Left colon (tissue), 2 donors: ENCODE results near the gene FLYWCH1. TPM values are rescaled to one million over a fixed set of nuclear protein-coding genes. Genes with fewer than 3 reads are reported as not detected.
A peak's percentile ranks its signal among the peaks of the same experiment; 100 is the strongest.
"Not testable (repeated sequence)": the region's sequence is repeated elsewhere in the genome, so short reads cannot be mapped to it uniquely, and the experiment has no call there.

ENCODE experiments used
- ATAC-seq: fragments of 200-7000 bp; cut with Tn5 transposase; one replicate; pipeline ENCODE4 v1.9.1; 2020; ENCODE audit warnings: mild to moderate bottlenecking, moderate library complexity
- DNase-seq, 2 donors: peaks; one replicate each; pipeline ENCODE4 v3.0.0-alpha.2; 2020
- intact Hi-C, 2 donors: fragments of 100-400 bp; cut with DNase I in 1 of 2; cut with micrococcal nuclease in 1 of 2; formaldehyde crosslinking; loops; one replicate each; pipeline versions ENCODE4 v1.11.2 to v1.14.0; 2022; cut with DNase I, micrococcal nuclease
- total RNA-seq, 2 donors: library from RNA; stranded (reverse); fragmentation: NEBNext Ultra II Directional; extraction: Animal tissue kit (Norgen Biotek cat#: 25700); gene quantifications; one replicate each; pipeline ENCODE4 v1.2.1, GENCODE V29; 2021
- donor health status: DM: no; HTN: no; CAD: no.
- donor health status: DM: yes; HTN: yes; CAD: no.

FLYWCH1 gene
- total RNA-seq, 2 donors from 2014 or later = 23.0 to 27.3 TPM

DNA sequence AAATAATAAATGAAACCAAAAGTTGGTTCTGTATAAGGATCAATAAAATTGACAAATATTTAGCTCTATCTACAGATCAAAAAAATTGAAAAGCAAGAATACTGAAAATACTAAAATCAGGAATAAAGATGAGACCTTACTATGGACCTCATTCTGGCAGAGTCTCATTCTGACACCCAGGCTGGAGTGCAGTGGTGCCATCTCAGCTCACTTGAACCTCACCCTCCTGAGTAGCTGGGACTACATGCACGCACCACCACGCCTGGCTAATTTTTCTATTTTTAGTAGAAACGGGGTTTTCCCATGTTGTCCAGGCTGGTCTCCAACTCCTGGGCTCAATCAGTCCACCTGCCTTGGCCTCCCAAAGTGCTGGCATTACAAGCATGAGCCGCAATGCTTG lies 30.3 kb downstream of the FLYWCH1 start:
- intact Hi-C loops = no loop called here
- no peak for DNase-seq
- no peak for ATAC-seq

DNA sequence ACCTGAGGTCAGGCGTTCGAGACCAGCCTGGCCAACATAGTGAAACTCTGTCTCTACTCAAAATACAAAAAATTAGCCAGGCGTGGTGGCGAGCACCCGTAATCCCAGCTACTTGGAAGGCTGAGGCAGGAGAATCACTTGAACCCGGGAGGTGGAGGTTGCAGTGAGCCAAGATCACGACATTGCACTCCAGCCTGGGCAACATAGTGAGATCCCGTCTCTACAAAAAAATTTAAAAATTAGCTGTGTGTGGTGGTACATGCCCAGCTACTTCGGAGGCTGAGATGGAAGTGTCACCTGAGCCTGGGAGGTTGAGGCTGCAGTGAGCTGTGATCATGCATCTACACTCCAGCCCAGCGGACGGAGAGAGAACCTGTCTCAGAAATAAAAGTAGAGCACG lies 32.0 kb downstream of the FLYWCH1 start:
- ATAC-seq, intact Hi-C loops, DNase-seq: not testable (repeated sequence)

DNA sequence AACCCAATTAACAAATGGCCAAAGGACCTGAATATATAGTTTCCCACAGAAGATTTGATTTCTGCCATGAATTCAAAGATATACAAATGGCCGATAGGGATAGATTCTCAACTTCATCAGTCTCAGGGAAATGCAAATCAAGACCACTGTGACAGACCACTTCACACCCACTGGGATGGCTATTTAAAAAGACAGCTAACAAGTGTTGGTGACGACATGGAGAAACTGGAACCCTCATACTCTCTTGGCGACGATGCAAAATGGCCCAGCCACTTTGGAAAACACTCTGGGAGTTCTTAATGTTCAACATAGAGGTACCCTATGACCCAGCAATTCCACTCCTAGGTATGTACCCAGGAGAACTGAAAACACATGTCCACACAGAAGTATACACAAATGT lies 34.9 kb downstream of the FLYWCH1 start:
- intact Hi-C loops = no loop called here
- ATAC-seq (no peak), DNase-seq (no peak)

DNA sequence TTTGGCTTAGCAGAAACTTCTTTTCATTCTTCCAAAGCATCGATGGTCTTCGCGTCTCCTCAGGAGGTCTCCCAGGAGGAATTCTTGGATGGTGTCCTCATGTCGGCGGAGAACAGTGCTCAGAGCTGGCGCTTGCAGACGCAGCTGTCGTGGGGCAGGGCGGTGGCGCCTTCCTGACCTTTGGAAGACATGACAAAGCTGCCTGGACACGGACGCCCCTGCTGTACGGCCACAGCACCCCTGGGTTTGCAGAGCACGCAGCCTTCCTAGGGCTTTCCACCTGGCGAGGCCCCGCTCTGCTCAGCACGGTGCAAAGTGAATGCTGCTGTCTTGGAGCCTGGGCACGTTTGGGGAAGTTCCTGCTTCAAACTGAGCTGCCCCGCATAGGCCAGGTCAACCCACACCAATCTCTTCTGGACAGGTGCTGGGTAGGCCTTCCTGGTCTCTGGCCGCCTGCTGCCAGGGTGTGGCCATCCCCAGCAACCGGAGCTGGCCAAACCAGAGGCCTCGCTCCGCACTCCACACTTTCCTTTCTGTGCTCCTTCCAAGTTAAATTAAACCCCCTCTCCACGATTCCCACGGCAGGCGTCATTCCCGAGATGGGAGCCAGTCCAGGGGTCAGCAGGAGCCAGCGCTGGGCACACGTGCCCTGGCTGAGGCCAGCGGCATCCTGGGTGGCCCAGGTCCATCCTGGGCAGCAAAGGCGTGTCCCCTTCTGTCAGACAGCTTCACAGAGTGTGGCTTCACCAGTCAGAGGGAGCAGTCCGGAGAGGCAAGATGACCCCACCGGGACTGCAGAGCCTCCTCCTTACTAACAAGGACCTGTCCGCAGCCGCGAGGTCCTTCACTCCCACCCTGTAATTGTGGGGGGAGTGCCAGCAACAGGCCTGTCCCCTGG lies 37.3 kb downstream of the FLYWCH1 start:
- no peak for DNase-seq
- intact Hi-C loops = no loop called here
- ATAC-seq = no peak

DNA sequence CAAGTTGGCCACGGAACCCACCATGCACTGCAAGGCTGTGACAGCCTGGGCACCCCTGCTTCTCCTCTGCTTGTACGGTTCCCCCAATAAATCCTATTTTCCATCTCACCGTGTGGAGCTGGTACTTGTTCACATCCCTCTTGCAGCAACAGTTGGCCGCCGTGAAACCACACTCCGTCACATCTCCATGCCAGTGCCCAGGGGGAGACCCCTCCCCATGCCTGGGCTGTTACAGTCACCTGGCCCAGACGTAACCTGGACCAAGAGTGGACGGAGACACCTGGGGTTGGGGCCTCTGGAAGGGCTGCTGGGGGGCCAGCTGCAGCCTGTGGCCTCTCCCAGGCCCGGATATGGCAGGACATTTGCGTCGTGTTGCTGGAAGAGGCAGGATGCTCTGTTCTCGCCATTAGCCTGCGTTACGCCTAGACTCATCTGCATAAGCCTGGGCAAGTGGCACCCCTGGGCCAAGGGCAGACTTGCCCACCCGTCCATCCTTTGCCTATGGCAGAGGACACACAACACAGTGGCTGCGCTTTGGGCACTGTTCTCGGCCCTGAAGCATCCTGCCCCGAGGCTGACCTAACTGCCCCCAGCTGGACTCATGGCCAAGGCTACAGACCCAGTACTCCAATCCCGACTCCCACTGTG lies 38.1 kb downstream of the FLYWCH1 start:
- ATAC-seq (no peak), DNase-seq (no peak)
- intact Hi-C loops = no loop called here

DNA sequence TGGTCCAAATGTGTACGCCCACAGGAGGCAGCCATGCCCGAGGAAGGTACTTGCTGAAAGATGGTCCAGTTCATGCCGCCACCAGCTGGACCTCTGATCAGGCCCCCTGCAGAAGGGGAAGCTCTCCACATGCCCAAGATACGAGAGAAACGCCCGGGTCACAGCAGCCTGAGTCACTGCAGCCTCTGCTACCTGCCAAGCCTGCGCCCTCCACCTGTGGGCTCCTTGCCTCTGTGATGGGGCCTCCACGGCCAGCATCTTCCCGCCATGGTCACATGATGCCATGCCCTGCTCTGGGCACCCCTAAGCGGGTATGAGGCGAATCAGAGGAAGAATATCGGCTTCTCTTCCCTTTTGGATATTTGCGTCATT lies 38.6 kb downstream of the FLYWCH1 start:
- DNase-seq = no peak
- intact Hi-C loops = no loop called here
- no peak for ATAC-seq

DNA sequence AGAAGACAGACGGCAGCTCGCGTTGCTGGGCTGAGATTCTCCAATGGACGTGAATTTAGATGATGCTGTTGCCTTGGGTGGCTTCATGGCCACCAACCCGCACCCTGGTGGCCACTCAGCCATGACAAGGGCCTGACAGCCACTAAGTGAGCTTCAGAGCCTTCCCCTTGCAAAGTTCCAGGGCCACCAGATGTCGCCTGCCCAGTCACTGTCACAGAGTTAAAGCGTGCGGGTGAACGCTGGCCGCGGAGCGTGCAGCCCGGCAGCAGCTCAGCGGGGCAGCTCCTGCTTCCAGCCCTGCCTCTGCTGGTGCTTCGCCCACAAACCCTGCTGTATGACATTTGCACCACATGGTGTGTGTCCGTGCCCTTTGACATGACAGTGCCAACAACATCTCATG lies 39.0 kb downstream of the FLYWCH1 start:
- no peak for DNase-seq
- ATAC-seq = no peak
- intact Hi-C loops = no loop called here

DNA sequence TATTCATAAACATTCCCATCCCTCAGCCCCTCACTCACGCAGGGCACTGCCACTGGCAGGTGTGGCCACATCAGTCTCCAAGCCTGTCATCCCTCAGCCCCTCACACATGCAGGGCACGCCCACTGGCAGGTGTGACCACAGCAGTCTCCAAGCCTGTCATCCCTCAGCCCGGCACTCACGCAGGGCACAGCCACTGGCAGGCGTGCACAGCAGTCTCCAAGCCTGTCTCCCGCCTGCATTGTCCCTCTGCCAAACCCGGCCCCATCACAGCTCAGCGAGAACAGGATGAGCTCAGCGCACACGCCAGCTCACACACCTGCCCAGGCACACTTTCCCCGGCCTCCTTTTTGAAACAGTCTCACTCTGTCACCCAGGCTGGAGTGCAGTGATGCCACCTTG lies 40.9 kb downstream of the FLYWCH1 start:
- ATAC-seq (peak; percentile 20), DNase-seq (no peak)
- intact Hi-C loops = no loop called here

DNA sequence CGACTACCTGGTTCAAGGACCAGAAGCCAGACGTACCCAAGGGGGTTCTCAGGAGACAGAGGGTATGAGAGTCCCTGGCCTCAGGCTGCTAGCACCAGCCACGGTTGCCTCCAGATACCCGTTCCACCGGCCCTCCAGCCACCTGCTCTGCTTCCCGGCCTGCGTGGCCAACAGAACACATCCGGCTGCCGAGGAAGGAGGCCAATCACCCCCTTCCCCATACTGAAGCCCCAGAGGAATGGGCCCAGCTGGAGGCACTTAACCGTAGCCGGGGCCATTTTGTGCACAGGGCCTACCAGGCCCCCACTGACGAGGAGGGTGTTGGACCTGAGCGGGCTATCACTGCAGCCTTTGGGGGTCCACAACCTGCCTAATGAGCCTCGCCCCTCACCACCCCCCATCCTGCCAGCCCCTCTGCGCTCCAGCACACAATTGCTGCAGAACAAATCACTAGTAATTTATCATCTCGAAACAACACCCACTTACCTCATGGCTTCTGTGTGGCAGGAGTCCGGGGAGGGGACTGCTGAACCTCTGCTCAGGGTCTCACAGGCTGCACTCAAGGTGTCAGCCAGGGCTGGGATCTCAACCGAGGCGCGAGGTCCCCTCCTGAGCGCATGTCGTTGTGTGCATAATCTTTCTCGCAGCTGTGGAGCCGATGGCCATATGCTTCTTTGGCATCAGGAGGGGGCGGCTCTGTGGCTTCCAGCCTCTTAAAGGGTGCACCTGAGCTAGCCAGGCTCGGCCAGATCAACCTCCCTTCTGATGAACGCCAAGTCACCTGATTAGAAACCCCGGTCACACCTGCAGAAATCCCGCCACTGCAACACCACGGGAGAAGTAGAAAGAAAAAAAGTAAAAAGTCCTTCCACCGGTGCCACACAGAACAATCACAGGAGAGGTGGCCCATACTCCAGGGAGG lies 42.2 kb downstream of the FLYWCH1 start:
- intact Hi-C loops = no loop called here
- DNase-seq (no peak), ATAC-seq (no peak)

DNA sequence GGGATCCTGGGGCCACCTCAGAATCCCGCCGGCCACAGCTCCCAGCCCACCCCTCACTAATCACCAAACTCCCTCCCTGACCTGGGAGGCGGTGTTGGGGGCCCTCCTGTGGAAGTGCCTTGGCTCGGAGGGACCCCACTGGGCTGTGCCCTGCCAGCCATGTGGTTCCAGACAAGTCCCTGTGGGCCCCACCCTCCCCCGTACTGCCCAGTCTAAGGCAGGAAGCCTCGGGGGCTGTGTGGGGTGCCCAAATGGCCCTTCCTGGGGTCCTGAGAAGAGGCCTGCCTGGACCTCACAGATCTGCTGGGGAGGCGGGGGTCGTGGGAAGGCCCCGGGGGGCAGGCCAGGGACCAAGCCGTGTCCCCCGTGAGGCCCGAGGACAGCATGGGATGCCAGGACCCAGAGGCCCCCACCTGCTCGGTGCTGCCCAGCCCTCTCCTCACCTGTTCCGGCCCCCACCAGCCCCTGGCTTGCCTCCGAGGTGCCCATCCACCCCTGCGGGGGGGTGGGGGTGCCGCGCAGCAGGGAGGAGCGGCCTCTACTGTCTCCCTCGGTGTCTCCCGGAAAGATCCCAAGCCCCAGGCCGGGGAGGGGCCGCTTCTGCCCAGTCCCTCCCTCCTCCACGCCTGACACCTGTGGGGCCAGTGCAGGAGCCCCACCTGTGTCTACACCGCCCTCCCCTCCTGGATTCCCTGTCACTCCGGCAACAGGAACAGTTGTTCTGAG lies 43.1 kb downstream of the FLYWCH1 start:
- intact Hi-C loops = no loop called here
- DNase-seq (peak; percentile 56 to 75), ATAC-seq (peak; percentile 85)

DNA sequence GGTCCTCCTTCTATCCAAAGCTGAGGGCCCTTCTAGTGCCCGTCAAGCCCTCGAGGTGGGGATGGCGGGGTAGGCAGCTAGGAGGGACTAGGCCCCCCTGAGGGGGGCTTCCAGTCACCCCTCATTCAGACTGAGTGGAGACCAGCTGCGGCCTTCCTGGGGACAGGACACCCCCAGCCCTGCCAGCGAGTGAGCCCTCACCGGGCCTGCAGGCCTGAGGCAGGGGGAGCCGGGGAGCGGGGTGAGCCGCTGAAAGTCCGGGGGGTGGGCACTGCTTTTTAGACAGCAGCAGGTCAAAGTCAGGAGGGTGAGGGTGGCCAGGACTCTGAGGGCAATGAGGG lies 43.7 kb downstream of the FLYWCH1 start:
- DNase-seq (no peak), ATAC-seq (no peak)
- intact Hi-C loops = no loop called here

DNA sequence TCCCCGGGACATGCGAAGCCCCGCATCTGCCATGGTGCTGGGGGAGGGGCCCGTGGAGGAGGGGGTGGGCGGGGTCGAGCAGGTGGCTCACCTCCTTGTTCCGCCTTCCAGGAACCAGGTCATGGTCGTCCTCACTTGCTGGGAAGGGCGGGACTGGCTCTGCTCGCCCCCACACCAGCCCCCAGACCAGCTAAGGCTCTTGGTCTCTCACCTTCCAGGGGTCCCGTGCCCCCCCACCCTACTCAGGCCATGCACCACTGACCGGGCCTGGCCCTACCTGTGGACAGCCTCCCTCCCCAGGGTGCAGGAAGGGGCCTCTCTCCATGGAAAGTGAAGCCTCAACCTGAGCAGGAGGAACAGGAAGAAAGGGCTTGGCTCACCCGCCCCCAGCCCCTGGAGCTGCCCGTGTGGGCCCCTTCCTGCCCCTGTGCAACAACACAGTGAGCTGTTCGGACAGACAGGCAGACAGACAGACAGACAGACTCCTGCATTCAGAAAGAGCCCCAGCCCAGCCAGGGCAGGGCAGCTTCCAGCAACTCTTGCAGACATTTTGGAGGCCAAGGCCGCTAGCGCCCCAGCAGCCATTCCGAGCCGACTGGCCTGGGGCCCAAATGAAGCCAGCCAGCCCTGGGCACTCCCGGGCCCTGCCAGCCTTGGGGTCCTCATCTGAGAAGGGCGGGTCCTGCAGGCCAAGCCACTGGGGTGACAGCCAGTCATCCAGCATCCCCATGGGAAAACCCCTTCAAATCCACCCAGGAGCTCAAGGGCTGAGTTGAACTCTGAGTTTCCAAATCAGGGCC lies 44.2 kb downstream of the FLYWCH1 start:
- DNase-seq = no peak
- ATAC-seq = peak; percentile 55
- intact Hi-C loops = no loop called here

DNA sequence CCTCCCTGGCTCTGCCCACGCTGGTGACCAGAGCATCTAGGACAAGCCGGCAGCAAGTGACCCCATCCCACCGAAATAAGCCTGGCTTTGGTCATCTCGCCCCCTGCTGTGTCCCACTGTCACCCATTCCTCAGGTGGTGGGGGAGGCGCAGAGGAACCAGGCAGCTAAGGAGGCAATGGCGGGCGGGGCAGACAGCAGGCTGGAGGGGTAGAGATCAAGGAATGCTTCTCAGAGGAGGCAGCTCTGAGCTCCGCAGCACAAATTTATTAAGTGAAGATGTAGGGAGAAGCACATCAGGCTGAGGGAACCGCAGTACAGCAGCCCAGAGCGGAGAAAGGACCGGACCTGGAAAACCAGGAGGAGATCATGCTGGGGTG lies 44.8 kb downstream of the FLYWCH1 start:
- ATAC-seq = no peak
- intact Hi-C loops = no loop called here
- no peak for DNase-seq

DNA sequence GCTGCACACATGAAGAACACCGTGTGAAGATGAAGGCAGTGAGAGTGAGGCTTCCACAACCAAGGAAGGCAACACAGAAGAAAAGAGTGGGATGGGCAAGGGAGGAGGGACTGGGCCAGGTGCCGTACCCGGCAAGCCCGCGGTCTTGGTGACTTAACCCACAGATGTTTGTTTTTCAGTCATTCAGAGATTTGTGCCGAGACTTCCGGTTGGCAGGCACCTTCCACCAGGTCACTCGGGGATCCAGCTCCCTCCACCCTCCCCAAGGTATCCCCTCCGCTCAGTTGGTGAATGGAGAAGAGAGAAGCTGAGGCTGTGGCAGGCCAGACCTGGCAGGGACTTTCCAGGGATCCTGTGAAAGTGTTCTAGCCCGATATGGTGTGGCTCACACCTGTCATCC lies 47.5 kb downstream of the FLYWCH1 start:
- peak; percentile 11 for ATAC-seq
- peak; percentile 19 to 24 for DNase-seq
- intact Hi-C loops = no loop called here

DNA sequence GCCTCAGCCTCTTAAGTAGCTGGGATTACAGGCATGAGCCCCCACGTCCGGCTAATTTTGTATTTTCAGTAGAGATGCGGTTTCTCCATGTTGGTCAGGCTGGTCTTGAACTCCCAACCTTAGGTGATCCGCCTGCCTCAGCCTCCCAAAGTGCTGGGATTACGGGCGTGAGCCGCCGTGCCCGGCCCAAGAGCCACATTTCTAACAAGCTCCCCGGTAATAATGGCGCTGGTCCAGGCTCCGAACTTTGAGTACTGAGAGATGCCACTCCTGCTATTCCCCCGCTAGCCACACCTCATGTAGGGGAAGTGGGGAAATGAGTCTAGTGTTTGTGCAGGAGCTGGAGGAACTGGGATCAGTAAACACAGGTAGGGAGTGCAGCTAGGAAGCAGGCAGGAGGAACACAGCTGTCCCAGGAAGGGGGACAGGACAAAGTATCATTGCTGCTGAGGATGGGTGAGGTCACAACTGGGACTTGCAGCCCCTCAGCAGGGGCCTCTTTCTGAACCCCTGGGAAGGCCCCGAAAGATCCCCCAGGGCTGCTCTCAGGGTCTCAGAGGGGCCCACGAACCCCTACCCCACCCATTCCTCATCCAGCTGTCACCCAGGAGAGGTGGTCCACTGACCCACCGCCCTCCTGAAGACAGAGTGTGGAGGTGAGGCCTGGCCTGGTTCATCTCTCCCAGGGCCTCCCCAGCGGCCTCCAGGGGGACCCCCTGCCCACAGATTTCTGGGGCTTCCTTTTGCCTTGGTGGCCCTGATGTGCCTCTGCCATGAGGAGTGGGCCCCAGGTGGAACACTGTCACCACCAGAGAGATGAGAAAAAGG lies 48.7 kb downstream of the FLYWCH1 start:
- intact Hi-C loops = no loop called here
- peak; percentile 48 for ATAC-seq
- peak; percentile 26 to 27 for DNase-seq

DNA sequence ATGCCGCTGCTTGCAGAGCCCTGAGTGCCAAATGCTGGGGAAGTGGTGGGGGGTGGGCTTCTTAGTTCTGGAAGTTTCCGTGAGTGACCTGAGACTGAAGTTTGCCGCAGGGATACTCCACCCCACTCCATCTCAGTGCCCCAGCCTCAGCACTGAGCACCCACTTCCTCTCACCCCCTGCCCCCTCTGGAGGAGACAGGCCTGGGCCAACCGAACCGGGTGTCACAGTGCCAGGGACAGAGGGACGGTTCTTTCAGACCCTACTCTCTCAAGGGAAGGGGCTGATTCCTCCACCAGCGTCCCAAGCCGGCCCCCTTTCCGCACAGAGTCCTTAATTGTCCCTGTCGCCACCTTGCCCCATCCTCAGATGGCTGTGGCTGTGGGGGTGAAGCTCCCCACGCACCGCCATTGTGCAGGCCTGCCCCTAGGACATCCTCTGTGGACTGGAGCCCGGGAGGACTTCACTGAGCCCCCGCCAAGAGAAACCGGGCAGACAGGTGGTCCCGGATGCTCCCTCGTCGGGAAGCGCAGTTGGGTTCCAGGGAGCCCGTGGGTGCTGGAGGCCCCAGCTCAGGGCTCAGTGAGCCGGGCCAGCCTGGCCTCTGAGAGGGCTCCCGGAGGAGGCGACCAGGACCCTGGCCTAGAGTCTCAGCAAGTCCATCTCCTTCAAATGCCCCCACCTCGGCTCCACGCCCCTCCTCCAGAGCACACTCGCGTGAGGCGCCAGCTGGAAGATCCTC lies 50.8 kb downstream of the FLYWCH1 start:
- DNase-seq = no peak
- no peak for ATAC-seq

More for the DNA sequence above, 50.8 kb downstream of the FLYWCH1 start:
- intact Hi-C loops = no loop called here
